Activated naive CD4-positive, alpha-beta T cell treated with anti-CD3 and anti-CD28 coated beads, Interleukin-2, amount 10 ng/mL, durations not matched to agents 7 days and 5 days (primary cell): ENCODE results near the gene PYCARD.
A peak's percentile ranks its signal among the peaks of the same experiment; 100 is the strongest.
"Not testable (repeated sequence)": the region's sequence is repeated elsewhere in the genome, so short reads cannot be mapped to it uniquely, and the experiment has no call there.

Source experiments
- CTCF ChIA-PET: fragments of 350-600 bp; sonication (Branson Sonifier 250); formaldehyde crosslinking; loops from one replicate; lab custom pipeline; 2021; ENCODE audit warnings: antibody characterized with exemption; lab: Charles Lee
- DNase-seq: peaks from one replicate; pipeline ENCODE4 v3.0.0-alpha.2; 2020
- H3K27ac Mint-ChIP-seq: one replicate; pipeline ENCODE4 v1.8.0; 2021; ENCODE audit warnings: mild to moderate bottlenecking, moderate library complexity, mixed read lengths
- H3K27me3 Mint-ChIP-seq: one replicate; pipeline ENCODE4 v1.8.0; 2021; ENCODE audit warnings: mild to moderate bottlenecking, mixed read lengths
- H3K36me3 Mint-ChIP-seq: one replicate; pipeline ENCODE4 v1.8.0; 2021; ENCODE audit warnings: mixed read lengths
- H3K4me1 Mint-ChIP-seq: one replicate; pipeline ENCODE4 v1.8.0; 2021; ENCODE audit warnings: mixed read lengths
- H3K4me3 Mint-ChIP-seq: one replicate; pipeline ENCODE4 v1.8.0; 2021; ENCODE audit warnings: mild to moderate bottlenecking, moderate library complexity, mixed read lengths
- H3K9me3 Mint-ChIP-seq: one replicate; pipeline ENCODE4 v1.8.0; 2021; ENCODE audit warnings: mixed read lengths

The PYCARD gene

GRCh38 chr16:31201582-31202413, 762 bp downstream of the PYCARD start:
- H3K4me3 Mint-ChIP-seq = peak overlapping the region; percentile 88
- H3K36me3 Mint-ChIP-seq = peaks cover 25% of the 10 kb centered on the region
- peak; percentile 72 for DNase-seq
- no peaks in the 10 kb centered on the region for H3K9me3 Mint-ChIP-seq
- peaks cover 28% of the 10 kb centered on the region for H3K27me3 Mint-ChIP-seq
- peaks cover 70% of the 10 kb centered on the region for H3K4me1 Mint-ChIP-seq
- peak overlapping the region; percentile 80 for H3K27ac Mint-ChIP-seq
- CTCF ChIA-PET = interaction anchor here (0.5 to 4.5 kb wide), 14 partner anchors 8 to 259 kb away, joined by 3 to 22 read pairs (median 4); partner anchors contain the start of genes HSD3B7, TRIM72 and ZNF843

DNA sequence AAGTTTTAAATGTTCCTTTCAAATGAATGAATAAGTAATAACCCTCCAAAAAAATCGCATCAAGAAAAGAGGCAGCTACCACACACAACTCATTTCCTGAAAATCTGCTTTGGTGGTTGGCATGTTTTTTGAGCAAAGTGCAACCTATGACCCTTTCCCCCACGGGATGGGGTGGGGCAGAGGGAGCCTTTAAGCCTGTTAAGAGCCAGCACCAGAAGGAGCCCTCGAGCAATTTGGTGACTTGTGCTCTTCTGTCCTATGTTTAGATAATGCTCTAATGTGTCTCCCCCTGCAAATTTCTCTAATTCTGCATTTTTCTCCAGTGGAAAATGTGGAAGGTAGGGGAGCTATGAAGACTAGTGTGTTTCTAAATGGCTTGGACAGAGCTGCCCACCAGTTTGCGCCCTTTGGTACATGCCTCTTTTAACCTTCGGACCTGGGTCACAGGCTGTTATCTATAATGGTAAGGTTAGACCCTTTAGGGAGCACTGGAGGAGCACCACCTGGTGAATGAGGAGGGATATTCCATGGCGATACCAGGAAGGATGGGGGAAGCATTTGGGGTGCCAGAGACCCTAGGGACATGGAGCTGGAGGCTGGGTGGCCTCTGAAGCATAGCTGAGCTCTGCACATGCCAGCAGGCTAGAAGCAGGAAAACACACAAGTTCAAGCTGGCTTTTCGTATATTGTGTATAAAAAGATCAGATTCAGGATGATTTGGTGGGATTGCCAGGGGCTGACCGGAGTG, 1.6 kb downstream of the PYCARD start:
- CTCF ChIA-PET = interaction anchor here (0.6 to 4.5 kb wide), 14 partner anchors 9 to 242 kb away, joined by 3 to 22 read pairs (median 4); partner anchors contain the start of genes HSD3B7, TRIM72 and ZNF843
- Mint-ChIP-seq H3K27me3 (peaks cover 22% of the 10 kb centered on the region), H3K27ac (peak overlapping the region; percentile 80), H3K9me3 (no peaks in the 10 kb centered on the region), H3K36me3 (peaks cover 33% of the 10 kb centered on the region), H3K4me1 (peaks cover 73% of the 10 kb centered on the region), H3K4me3 (peak overlapping the region; percentile 88)
- DNase-seq = peak; percentile 80

DNA sequence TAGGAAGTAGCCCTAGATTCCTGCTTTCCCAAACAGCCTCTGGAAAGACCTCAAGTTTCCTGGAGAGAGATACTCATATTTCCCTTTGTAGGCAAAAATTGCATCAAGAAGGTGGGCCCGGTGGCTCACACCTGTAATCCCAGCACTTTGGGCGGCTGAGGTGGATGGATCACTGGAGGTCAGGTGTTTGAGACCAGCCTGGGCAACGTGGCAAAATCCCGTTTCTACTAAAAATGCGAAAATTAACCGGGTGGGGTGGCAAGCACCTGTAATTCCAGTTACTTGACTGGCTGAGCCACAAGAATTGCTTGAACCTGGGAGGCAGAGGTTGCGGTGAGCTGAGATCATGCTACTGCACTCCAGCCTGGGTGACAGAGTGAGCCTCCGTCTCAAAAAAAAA, 2.4 kb downstream of the PYCARD start:
- H3K9me3 Mint-ChIP-seq, DNase-seq, H3K4me3 Mint-ChIP-seq: not testable (repeated sequence)
- Mint-ChIP-seq H3K27ac (peak overlapping the region; percentile 80), H3K4me1 (peaks cover 69% of the 10 kb centered on the region), H3K36me3 (peaks cover 37% of the 10 kb centered on the region), H3K27me3 (peaks cover 13% of the 10 kb centered on the region)
- CTCF ChIA-PET = interaction anchor here (0.8 to 4.5 kb wide), 8 partner anchors 10 to 243 kb away, joined by 3 to 22 read pairs (median 6); partner anchors contain the start of genes TRIM72 and ZNF843

GRCh38 chr16:31199430-31200041, 3.0 kb downstream of the PYCARD start:
- Mint-ChIP-seq H3K9me3 (no peaks in the 10 kb centered on the region), H3K27ac (peak overlapping the region; percentile 80), H3K4me3 (peak overlapping the region; percentile 5), H3K36me3 (peaks cover 43% of the 10 kb centered on the region), H3K27me3 (peaks cover 7% of the 10 kb centered on the region), H3K4me1 (peaks cover 68% of the 10 kb centered on the region)
- CTCF ChIA-PET = interaction anchor here (0.9 to 4.5 kb wide), 3 partner anchors 134 to 669 kb away, joined by 3 to 22 read pairs (median 5); no protein-coding TSS in a partner anchor
- DNase-seq = no peak

DNA sequence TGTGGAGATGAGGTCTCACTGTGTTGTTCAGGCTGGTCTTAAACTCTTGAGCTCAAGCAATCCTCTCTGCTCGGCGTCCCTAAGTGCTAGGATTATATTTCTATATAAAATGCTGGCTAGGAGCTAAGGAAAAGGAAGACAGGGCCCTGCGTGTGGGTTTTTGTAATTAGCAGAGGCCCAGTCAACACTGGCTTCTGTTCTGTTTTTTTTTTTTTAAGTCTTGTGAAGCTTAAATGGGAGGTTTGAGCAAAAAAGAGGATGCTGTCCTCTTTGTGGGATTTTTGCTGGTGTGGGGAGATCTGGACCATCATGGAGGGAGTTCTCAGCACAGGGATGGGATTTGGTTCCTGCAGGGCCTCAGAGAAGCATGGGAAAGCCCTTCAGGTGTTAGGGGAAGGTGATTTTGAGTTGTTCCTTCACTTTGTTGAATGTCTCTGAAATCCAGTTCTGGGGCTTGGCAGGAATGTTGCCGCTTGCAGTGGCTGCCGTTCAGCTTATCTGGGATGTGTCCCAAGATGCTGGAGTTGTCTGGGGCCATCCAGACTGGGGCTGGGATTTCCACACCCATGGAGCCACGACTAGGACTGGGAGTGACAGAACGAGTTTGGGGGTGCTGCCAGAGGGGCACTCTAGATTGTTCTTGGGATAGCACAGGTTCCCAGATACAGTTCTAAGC, 4.2 kb downstream of the PYCARD start:
- H3K9me3 Mint-ChIP-seq = no peaks in the 10 kb centered on the region
- H3K4me3 Mint-ChIP-seq = no peak overlapping the region
- CTCF ChIA-PET = interaction anchor here (0.9 to 1.4 kb wide), 2 partner anchors 56 to 670 kb away, joined by 3 read pairs; no protein-coding TSS in a partner anchor
- peaks cover 50% of the 10 kb centered on the region for H3K36me3 Mint-ChIP-seq
- peaks cover 63% of the 10 kb centered on the region for H3K4me1 Mint-ChIP-seq
- H3K27me3 Mint-ChIP-seq = peaks cover 4% of the 10 kb centered on the region
- DNase-seq = no peak
- H3K27ac Mint-ChIP-seq = peak overlapping the region; percentile 17

DNA sequence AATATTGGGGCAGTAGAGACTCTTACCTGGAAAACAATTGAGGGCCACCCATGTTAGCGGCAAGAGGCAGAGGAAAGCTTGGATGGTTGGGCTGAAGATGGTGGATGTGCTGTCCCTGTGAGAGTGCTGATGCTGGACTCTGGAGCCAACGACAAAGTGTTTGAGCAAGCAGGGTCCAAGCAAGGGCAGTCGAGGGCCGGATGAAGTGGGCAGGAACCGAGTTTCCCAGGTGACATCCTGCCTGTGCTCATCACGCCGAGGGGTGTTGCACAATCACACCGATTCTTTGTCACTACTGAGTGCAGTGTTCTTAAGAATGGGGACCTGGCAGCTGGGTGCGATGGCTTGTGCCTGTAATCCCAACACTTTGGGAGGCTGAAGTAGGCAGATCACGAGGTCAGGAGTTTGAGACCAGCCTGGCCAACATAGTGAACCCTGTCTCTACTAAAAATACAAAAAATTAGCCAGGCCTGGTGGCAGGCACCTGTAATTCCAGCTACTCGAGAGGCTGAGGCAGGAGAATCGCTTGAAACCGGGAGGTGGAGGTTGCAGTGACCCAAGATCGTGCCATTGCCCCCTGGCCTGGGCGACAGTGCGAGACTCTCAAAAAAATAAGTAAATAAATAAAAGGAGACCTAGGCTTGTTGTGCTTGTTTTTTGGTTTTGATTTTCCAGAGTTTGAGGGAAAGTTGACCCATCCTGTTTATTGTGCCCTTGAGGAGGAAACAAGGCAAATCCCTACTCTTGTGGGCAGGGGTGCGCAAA, 6.1 kb downstream of the PYCARD start:
- Mint-ChIP-seq H3K27ac (peak overlapping the region; percentile 49), H3K36me3 (peaks cover 66% of the 10 kb centered on the region), H3K4me1 (peaks cover 62% of the 10 kb centered on the region)

DNA sequence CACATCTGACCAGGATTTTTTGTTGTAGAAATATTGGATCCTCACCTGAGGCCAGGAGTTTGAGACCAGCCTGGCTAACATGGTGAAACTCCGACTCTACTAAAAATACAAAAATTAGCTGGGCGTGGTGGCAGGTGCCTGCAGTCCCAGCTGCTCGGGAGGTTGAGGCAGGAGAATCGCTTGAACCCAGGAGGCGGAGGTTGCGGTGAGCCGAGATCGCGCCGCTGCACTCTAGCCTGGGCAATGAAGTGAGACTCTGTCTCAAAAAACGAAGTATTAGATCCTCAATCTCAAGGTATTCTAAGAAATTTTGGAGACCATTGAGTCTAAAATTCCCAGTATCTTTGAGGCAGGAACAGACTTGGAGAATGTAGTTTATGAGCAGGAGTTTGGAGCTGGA, 6.7 kb downstream of the PYCARD start:
- not testable (repeated sequence) for H3K4me3 Mint-ChIP-seq, H3K27me3 Mint-ChIP-seq, H3K9me3 Mint-ChIP-seq, DNase-seq
- CTCF ChIA-PET = interaction anchor here (0.6 kb wide), 1 partner anchor 18 kb away, joined by 4 read pairs; no protein-coding TSS in a partner anchor
- Mint-ChIP-seq H3K27ac (peak overlapping the region; percentile 49), H3K36me3 (peaks cover 66% of the 10 kb centered on the region), H3K4me1 (peaks cover 58% of the 10 kb centered on the region)

More for the DNA sequence above, 6.1 kb downstream of the PYCARD start:
- CTCF ChIA-PET = interaction anchor here (0.6 kb wide), 1 partner anchor 19 kb away, joined by 4 read pairs; no protein-coding TSS in a partner anchor
- Mint-ChIP-seq H3K27me3 (no peaks in the 10 kb centered on the region), H3K4me3 (no peak overlapping the region), H3K9me3 (no peaks in the 10 kb centered on the region)
- DNase-seq = no peak

DNA sequence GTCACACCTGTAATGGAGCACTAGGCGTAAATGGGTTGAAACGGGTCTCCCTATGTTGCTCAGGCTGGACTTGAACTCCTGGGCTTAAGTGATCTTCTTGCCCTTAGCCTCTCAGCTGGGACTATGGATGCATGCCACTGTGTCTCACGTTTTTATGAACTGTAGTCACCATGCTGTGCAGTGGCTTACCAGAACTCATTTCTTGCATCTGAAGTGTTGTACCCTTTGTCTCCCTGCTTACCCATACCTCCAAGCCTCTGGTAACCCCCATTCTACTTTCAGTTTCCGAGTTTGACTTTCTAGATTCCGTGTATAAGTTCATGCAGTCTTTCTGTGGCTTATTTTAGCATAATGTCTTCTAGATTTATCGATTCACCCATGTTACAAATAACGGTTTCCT, 7.7 kb downstream of the PYCARD start:
- Mint-ChIP-seq H3K9me3 (no peaks in the 10 kb centered on the region), H3K36me3 (peaks cover 72% of the 10 kb centered on the region), H3K27ac (peak overlapping the region; percentile 45), H3K27me3 (no peaks in the 10 kb centered on the region), H3K4me3 (no peak overlapping the region), H3K4me1 (peaks cover 57% of the 10 kb centered on the region)
- CTCF ChIA-PET = interaction anchor here (0.6 kb wide), 1 partner anchor 78 kb away, joined by 3 read pairs; no protein-coding TSS in a partner anchor
- no peak for DNase-seq

DNA sequence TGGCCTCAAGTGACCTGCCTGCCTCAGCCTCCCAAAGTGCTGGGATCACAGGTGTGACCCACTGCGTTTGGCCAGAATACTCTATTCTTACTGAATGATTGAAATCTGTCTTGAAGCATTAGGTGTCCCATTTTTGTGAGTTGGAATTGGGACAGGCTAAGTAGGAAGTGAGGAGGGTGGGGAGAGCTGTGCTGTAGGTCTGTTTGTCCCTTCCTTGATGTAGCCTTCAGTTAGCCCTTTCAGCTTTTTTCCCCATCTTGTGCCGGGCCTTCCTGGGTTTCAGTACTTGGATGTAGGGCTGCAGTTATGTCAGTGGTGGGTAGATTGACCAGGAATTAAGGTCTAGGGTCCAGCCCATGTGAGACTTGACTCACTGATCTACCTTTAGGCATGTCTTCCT, 8.7 kb downstream of the PYCARD start:
- Mint-ChIP-seq H3K36me3 (peaks cover 74% of the 10 kb centered on the region), H3K27ac (peak overlapping the region; percentile 58), H3K4me3 (no peak overlapping the region), H3K9me3 (no peaks in the 10 kb centered on the region), H3K4me1 (peaks cover 56% of the 10 kb centered on the region), H3K27me3 (no peaks in the 10 kb centered on the region)
- CTCF ChIA-PET = no interaction called here
- no peak for DNase-seq

DNA sequence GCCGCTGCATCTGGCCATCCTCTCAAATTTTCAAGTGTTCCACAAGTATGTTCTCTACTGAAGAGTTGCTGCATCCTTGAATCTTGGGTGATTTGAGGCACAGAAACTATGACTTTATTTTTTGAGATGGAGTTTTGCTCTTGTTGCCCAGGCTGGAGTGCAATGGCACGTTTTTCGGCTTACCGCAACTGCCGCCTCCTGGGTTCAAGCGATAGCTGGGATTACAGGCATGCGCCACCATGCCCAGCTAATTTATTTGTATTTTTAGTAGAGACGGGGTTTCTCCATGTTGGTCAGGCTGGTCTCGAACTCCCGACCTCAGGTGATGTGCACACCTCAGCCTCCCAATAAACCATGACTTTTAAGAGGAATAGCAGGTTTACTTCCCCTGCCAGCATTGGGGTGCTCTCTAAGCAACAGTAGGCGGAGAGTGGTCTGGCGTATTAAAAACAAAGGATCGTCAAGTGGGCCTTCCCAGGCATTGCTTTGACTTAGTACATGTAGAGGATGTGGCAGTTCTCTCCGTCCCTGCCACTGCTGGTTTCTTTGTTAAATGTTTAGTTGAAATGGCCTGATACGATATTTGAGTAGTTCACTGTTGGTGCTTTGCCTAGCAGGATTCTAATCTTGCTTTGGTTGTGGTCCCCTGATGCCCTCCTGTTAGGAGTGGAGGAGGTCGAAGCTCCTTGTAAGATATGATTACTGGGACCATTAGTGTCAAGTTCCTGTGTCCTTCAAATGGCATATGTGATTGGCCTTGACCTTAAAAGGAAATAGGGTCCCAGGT, 9.5 kb downstream of the PYCARD start:
- Mint-ChIP-seq H3K4me1 (peaks cover 56% of the 10 kb centered on the region), H3K4me3 (no peak overlapping the region), H3K27me3 (no peaks in the 10 kb centered on the region), H3K36me3 (peaks cover 79% of the 10 kb centered on the region), H3K27ac (peak overlapping the region; percentile 43), H3K9me3 (no peaks in the 10 kb centered on the region)
- CTCF ChIA-PET = no interaction called here
- no peak for DNase-seq

- Mint-ChIP-seq H3K36me3 (peaks cover 90% of the 10 kb centered on the region), H3K27ac (peak overlapping the region; percentile 60), H3K27me3 (no peaks in the 10 kb centered on the region), H3K4me1 (peaks cover 61% of the 10 kb centered on the region), H3K4me3 (no peak overlapping the region), H3K9me3 (no peaks in the 10 kb centered on the region)
- DNase-seq = no peak
- CTCF ChIA-PET = no interaction called here
These were observed 10.7 kb downstream of the PYCARD start for GRCh38 chr16:31191697-31192428.
